Measurements from ENCODE around the gene LDLRAD4.

GRCh38 chr18:13462686-13463085 lies 244.1 kb downstream of the LDLRAD4 start:
- TF ChIP-seq, protein P1, sequence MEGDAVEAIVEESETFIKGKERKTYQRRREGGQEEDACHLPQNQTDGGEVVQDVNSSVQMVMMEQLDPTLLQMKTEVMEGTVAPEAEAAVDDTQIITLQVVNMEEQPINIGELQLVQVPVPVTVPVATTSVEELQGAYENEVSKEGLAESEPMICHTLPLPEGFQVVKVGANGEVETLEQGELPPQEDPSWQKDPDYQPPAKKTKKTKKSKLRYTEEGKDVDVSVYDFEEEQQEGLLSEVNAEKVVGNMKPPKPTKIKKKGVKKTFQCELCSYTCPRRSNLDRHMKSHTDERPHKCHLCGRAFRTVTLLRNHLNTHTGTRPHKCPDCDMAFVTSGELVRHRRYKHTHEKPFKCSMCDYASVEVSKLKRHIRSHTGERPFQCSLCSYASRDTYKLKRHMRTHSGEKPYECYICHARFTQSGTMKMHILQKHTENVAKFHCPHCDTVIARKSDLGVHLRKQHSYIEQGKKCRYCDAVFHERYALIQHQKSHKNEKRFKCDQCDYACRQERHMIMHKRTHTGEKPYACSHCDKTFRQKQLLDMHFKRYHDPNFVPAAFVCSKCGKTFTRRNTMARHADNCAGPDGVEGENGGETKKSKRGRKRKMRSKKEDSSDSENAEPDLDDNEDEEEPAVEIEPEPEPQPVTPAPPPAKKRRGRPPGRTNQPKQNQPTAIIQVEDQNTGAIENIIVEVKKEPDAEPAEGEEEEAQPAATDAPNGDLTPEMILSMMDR (IDR thresholded peaks at IDR 0.05; ENCODE audit: insufficient read depth, low read length): no peak
- no peak for TF ChIP-seq POLR2AphosphoS5 (IDR thresholded peaks at IDR 0.05; ENCODE audit: low read depth)

Measured in HL-60 (cell line).